HCT116 (cell line): ENCODE data around the gene KLF16. TPM values are rescaled to one million over a fixed set of nuclear protein-coding genes. Genes with fewer than 3 reads are reported as not detected.

Source experiments
- ATAC-seq: fragments of 200-7000 bp; cut with Tn5 transposase; 2 replicates; pipeline ENCODE4 v1.9.1; 2020; ENCODE audit warnings: mild to moderate bottlenecking, moderate library complexity
- BruUV-seq: library from RNA; stranded (reverse); fragments of 400-500 nt; replicated peaks from 2 replicates; lab custom pipeline; 2021; lab: Mats Ljungman, UMichigan
- CTCF ChIA-PET: fragments of 300-600 bp; sonication (Branson Sonifier 250); formaldehyde crosslinking; loops from one replicate; lab custom pipeline; 2021; ENCODE audit warnings: antibody characterized with exemption; lab: Charles Lee
- POLR2A ChIA-PET: fragments of 300-600, 350-600 bp; sonication (Branson Sonifier 250); formaldehyde crosslinking; loops from one replicate; lab custom pipeline; 2021; ENCODE audit warnings: antibody characterized with exemption; lab: Charles Lee
- RAD21 ChIA-PET, 2 experiments: fragments of 300-600 bp; sonication (Branson Sonifier 250); formaldehyde crosslinking; loops; one replicate each; lab custom pipeline; 2023; ENCODE audit warnings: low total read pairs in 2 of 2; ENCODE audit not compliant: uncharacterized antibody in 2 of 2, unreplicated experiment in 2 of 2, low non-redundant PET in 1 of 2; lab: Charles Lee
- DNase-seq: peaks from one replicate; pipeline ENCODE4 v3.0.0-alpha.2; 2010; ENCODE audit warnings: low read depth, low spot score
- H2AFZ ChIP-seq: fragments of 200-600 bp; shearing (Covaris generic), sonication (generic); 2 replicates; pipeline ENCODE4 v1.6.1; 2017; ENCODE audit warnings: low read depth, mixed run types, mixed read lengths, antibody characterized with exemption, low read length; ENCODE audit not compliant: poor library complexity, severe bottlenecking
- H3K27ac ChIP-seq: 2 replicates; pipeline ENCODE4 v1.5.1; 2012; ENCODE audit warnings: low read depth, low read length
- H3K27me3 ChIP-seq: fragments of 200-600 bp; sonication (generic); 2 replicates; pipeline ENCODE4 v1.6.1; 2016; ENCODE audit warnings: mixed run types, low read length, mixed read lengths; ENCODE audit not compliant: insufficient read depth
- H3K36me3 ChIP-seq, 2 experiments: fragments of 200-500 bp in 1 of 2; fragments of 200-600 bp in 1 of 2; sonication (Bioruptor generic) in 1 of 2; sonication (generic) in 1 of 2; 2 replicates each; pipeline versions ENCODE4 v1.5.1 to v1.6.1; 2014 to 2016; ENCODE audit warnings: low read length in 2 of 2, inconsistent platforms in 1 of 2, mixed read lengths in 1 of 2, mixed run types in 1 of 2; ENCODE audit not compliant: insufficient read depth in 2 of 2, control insufficient read depth in 1 of 2
- H3K4me1 ChIP-seq, 2 experiments: fragments of 200-600 bp in 1 of 2; sonication (generic) in 1 of 2; 2 replicates each; pipeline versions ENCODE4 v1.5.1 to v1.6.1; 2012 to 2017; ENCODE audit warnings: low read length in 2 of 2, inconsistent platforms in 1 of 2, mild to moderate bottlenecking in 1 of 2, mixed read lengths in 1 of 2, mixed run types in 1 of 2, moderate library complexity in 1 of 2; ENCODE audit not compliant: insufficient read depth in 2 of 2, control insufficient read depth in 1 of 2
- H3K4me2 ChIP-seq: fragments of 200-600 bp; sonication (generic); 2 replicates; pipeline ENCODE4 v1.6.1; 2017; ENCODE audit warnings: mixed run types, low read length, mixed read lengths
- H3K4me3 ChIP-seq, 2 experiments: fragments of 200-600 bp in 1 of 2; sonication (generic) in 1 of 2; replicated peaks in 1 of 2; 2 replicates each; pipeline ENCODE4 v1.5.1; 2011 to 2016; ENCODE audit warnings: low read length in 2 of 2, control low read depth in 1 of 2, low read depth in 1 of 2, mild to moderate bottlenecking in 1 of 2, mixed read lengths in 1 of 2, mixed run types in 1 of 2
- H3K79me2 ChIP-seq: fragments of 200-600 bp; sonication (generic); 2 replicates; pipeline ENCODE4 v1.6.1; 2017; ENCODE audit warnings: mild to moderate bottlenecking, mixed run types, low read length, moderate library complexity, mixed read lengths; ENCODE audit not compliant: insufficient read depth
- H3K9ac ChIP-seq: fragments of 200-600 bp; sonication (generic); 2 replicates; pipeline ENCODE4 v1.6.1; 2016; ENCODE audit warnings: low read length, mixed read lengths
- H3K9me2 ChIP-seq: fragments of 200-600 bp; sonication (generic), shearing (Covaris generic); 2 replicates; pipeline ENCODE4 v1.6.1; 2017; ENCODE audit warnings: mixed run types, mild to moderate bottlenecking, moderate library complexity; ENCODE audit not compliant: insufficient read depth
- H3K9me3 ChIP-seq, 2 experiments: fragments of 200-500 bp in 1 of 2; fragments of 200-600 bp in 1 of 2; sonication (Bioruptor generic) in 1 of 2; sonication (generic) in 1 of 2; 2 replicates each; pipeline ENCODE4 v1.6.1; 2014 to 2017; ENCODE audit warnings: low read length in 2 of 2, mixed read lengths in 2 of 2, inconsistent platforms in 1 of 2, low read depth in 1 of 2, mild to moderate bottlenecking in 1 of 2, mixed run types in 1 of 2, moderate library complexity in 1 of 2; ENCODE audit not compliant: control insufficient read depth in 1 of 2, insufficient read depth in 1 of 2
- H4K20me1 ChIP-seq: fragments of 200-600 bp; sonication (generic), shearing (Covaris generic); 2 replicates; pipeline ENCODE4 v1.6.1; 2017; ENCODE audit warnings: mixed run types, mild to moderate bottlenecking, moderate library complexity; ENCODE audit not compliant: insufficient read depth
- JUND ChIP-seq: IDR thresholded peaks from 2 replicates; pipeline ENCODE4 v1.6.1; 2012
- POLR2A ChIP-seq: IDR thresholded peaks from 2 replicates; pipeline ENCODE4 v1.7.0; 2011; ENCODE audit warnings: borderline replicate concordance; ENCODE audit not compliant: insufficient read depth, insufficient read length; ENCODE audit errors: extremely low read depth
- RAD21 ChIP-seq: IDR thresholded peaks from 2 replicates; pipeline ENCODE4 v1.6.1; 2012; ENCODE audit warnings: low read depth, mild to moderate bottlenecking
- SP1 ChIP-seq: IDR thresholded peaks from 2 replicates; pipeline ENCODE4 v1.6.1; 2012; ENCODE audit warnings: low read depth
- ZBTB33 ChIP-seq: IDR thresholded peaks from 2 replicates; pipeline ENCODE4 v1.6.1; 2011; ENCODE audit warnings: mild to moderate bottlenecking, low read length, moderate library complexity; ENCODE audit not compliant: insufficient replicate concordance; ENCODE audit errors: extremely low read depth
- ZFX ChIP-seq: fragments of 450-650 bp; IDR thresholded peaks from 2 replicates; pipeline ENCODE4 v1.6.1; 2017
- ZNF274 ChIP-seq: fragments of 200-500 bp; sonication (Bioruptor generic); IDR thresholded peaks from 2 replicates; pipeline ENCODE4 v1.6.1; 2014; ENCODE audit warnings: mild to moderate bottlenecking, low read depth, low read length, inconsistent platforms
- intact Hi-C: fragments of 100-400 bp; cut with micrococcal nuclease; formaldehyde crosslinking; loops from 2 replicates; pipeline ENCODE4 v1.10.0; 2022
- total RNA-seq: library from RNA; stranded (reverse); gene quantifications from one replicate; pipeline ENCODE4 v1.2.1, GENCODE V29; 2021; ENCODE audit not compliant: unreplicated experiment
- TF ChIP-seq, protein P1 (sequence below): IDR thresholded peaks from 2 replicates; pipeline ENCODE4 v1.6.1; 2012
- TF ChIP-seq, protein P2 (sequence below): IDR thresholded peaks from 2 replicates; pipeline ENCODE4 v1.6.1; 2012

KLF16 gene
- total RNA-seq, 1 experiment from 2014 or later, result 64.3 TPM

GRCh38 chr19:1826557-1827521 lies 36.5 kb downstream of the KLF16 start:
- BruUV-seq, result TSS peak; percentile 23
- no peak for DNase-seq
- H3K4me2 ChIP-seq, result no peak overlapping the region
- TF ChIP-seq SP1 (no peak), ZBTB33 (no peak), ZNF274 (no peak), JUND (no peak), RAD21 (no peak), POLR2A (no peak), ZFX (no peak)
- TF ChIP-seq, protein P1, sequence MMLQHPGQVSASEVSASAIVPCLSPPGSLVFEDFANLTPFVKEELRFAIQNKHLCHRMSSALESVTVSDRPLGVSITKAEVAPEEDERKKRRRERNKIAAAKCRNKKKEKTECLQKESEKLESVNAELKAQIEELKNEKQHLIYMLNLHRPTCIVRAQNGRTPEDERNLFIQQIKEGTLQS, result no peak
- TF ChIP-seq, protein P2, sequence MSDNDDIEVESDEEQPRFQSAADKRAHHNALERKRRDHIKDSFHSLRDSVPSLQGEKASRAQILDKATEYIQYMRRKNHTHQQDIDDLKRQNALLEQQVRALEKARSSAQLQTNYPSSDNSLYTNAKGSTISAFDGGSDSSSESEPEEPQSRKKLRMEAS, result no peak
- no peak overlapping the region for H3K4me3 ChIP-seq
- H2AFZ ChIP-seq, result no peak overlapping the region
- H3K9ac ChIP-seq, result no peak overlapping the region
- peaks cover 4 to 7% of the 10 kb centered on the region in 2 experiments; a peak in 3 of 4 replicates for H3K4me1 ChIP-seq
- H3K27ac ChIP-seq, result no peak overlapping the region
- RAD21 ChIA-PET, result interaction anchor here (0.6 to 1.1 kb wide), 5 partner anchors 59 to 281 kb away, joined by 3 to 6 read pairs (median 5); no protein-coding TSS in a partner anchor
- intact Hi-C loops, result no loop called here
- peaks cover 26% of the 10 kb centered on the region for H3K79me2 ChIP-seq
- peak; percentile 21; the same call in 1 of the 2 replicates for ATAC-seq
- H3K9me3 ChIP-seq, result no peaks in the 10 kb centered on the region
- CTCF ChIA-PET, result interaction anchor here (0.6 to 2.3 kb wide), 19 partner anchors 11 to 381 kb away, joined by 3 to 33 read pairs (median 4); partner anchors contain the start of gene MBD3
- no peaks in the 10 kb centered on the region for H4K20me1 ChIP-seq
- no peaks in the 10 kb centered on the region for H3K9me2 ChIP-seq
- no peaks in the 10 kb centered on the region for H3K27me3 ChIP-seq
- H3K36me3 ChIP-seq, result peaks cover 6 to 13% of the 10 kb centered on the region in 2 experiments; a peak in 3 of 4 replicates
- POLR2A ChIA-PET, result no interaction called here
